ENCODE measurements around the gene EEF1A2. TPM values are rescaled to one million over a fixed set of nuclear protein-coding genes. Genes with fewer than 3 reads are reported as not detected.

EEF1A2 gene
- total and polyA plus RNA-seq, 2 of the 4 experiments (the other 2 are of a cell fraction), result 1.3 to 4.6 TPM

DNA sequence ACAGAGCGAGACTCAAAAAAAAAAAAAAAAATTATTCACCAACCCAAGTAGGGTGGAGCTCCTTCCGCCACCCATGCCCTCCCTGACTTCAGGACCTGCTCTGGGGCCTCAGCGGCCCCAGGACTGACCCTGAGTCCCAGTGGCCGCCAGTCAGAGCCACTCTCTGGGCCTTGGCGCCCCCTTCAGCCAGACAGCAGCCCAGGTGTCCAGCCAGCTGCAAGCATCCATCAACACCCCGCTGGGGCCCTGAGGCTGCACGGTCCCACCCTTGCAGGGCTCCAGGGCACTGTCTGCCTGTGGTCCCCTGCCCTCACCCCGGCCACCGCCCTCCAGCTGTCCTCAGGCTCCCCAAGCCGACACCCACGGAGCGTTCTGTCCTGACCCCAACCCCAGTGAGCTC is 15.0 kb downstream of the EEF1A2 start:
- Histone ChIP-seq H3K4me1 (ENCODE audit: control insufficient read depth, insufficient read depth, low read length) (no peaks in the 10 kb centered on the region), H2BK15ac (ENCODE audit: low read depth, low read length) (no peak overlapping the region), H4K20me1 (ENCODE audit: insufficient read depth, low read length) (no peaks in the 10 kb centered on the region; the same call in 1 of the 2 replicates), H3K9me1 (ENCODE audit: insufficient read depth, low read length) (no peaks in the 10 kb centered on the region), H3K14ac (replicated peaks; ENCODE audit: low read depth, low read length) (no peak overlapping the region), H3K4ac (ENCODE audit: low read depth, low read length) (no peak overlapping the region), H3K36me3 (ENCODE audit: control insufficient read depth, insufficient read depth, low read length) (no peaks in the 10 kb centered on the region), H2BK5ac (ENCODE audit: low read depth, low read length, poor library complexity, severe bottlenecking) (no peak overlapping the region), H3K56ac (ENCODE audit: extremely low read depth, insufficient read depth, low read length) (no peak overlapping the region), H4K8ac (ENCODE audit: low read depth in 2 of 2, low read length in 2 of 2) (no peak overlapping the region), H2AFZ (replicated peaks; ENCODE audit: low read length, poor library complexity) (no peak overlapping the region), H2BK20ac (ENCODE audit: low read depth, low read length) (no peak overlapping the region), H4K91ac (ENCODE audit: insufficient read depth, low read depth, low read length) (no peak overlapping the region), H3K27me3 (ENCODE audit: control insufficient read depth, insufficient read depth, low read length) (peaks cover 48% of the 10 kb centered on the region), H3K79me1 (ENCODE audit: low read depth in 1 of 2, low read length in 2 of 2) (no peaks in the 10 kb centered on the region), H3K4me2 (ENCODE audit: low read depth, low read length) (no peak overlapping the region), H3K9ac (ENCODE audit: low read depth, low read length) (no peak overlapping the region), H2AK5ac (ENCODE audit: low read depth, low read length) (no peak overlapping the region), H2BK120ac (ENCODE audit: low read depth, low read length) (no peak overlapping the region), H3K27ac (ENCODE audit: insufficient read depth, low read length) (no peak overlapping the region), H3K4me3 (ENCODE audit: insufficient read depth, low read depth, low read length) (no peak overlapping the region), H3K18ac (ENCODE audit: low read depth, low read length) (no peak overlapping the region), H2AK9ac (replicated peaks; ENCODE audit: low read depth, low read length, poor library complexity) (no peak overlapping the region), H4K5ac (ENCODE audit: low read depth, low read length) (no peak overlapping the region), H3K9me3 (ENCODE audit: control insufficient read depth, insufficient read depth, low read length) (no peaks in the 10 kb centered on the region), H3K23ac (ENCODE audit: low read depth, low read length) (no peak overlapping the region)
- DNase-seq (no peak), ATAC-seq (ENCODE audit: low read depth) (no peak)
- TF ChIP-seq NFE2L2 (IDR thresholded peaks at IDR 0.05; ENCODE audit: low read depth, low read length) (no peak), POLR2A (IDR thresholded peaks at IDR 0.05; ENCODE audit: low read depth, low read length) (no peak), RCOR1 (IDR thresholded peaks at IDR 0.05; ENCODE audit: insufficient replicate concordance, low read length) (no peak), MAFK (IDR thresholded peaks at IDR 0.05; ENCODE audit: low read depth, low read length) (no peak)
- TF ChIP-seq, protein P1, sequence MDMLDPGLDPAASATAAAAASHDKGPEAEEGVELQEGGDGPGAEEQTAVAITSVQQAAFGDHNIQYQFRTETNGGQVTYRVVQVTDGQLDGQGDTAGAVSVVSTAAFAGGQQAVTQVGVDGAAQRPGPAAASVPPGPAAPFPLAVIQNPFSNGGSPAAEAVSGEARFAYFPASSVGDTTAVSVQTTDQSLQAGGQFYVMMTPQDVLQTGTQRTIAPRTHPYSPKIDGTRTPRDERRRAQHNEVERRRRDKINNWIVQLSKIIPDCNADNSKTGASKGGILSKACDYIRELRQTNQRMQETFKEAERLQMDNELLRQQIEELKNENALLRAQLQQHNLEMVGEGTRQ (IDR thresholded peaks at IDR 0.05; ENCODE audit: low read depth, low read length), result no peak
- intact Hi-C loops (cut with micrococcal nuclease) (no loop called here), in situ Hi-C loops (cut with MboI; ENCODE audit: low sequenced_read_pairs) (no loop called here), dilution Hi-C loops (cut with HindIII; ENCODE audit: low sequenced_read_pairs, unreplicated experiment) (no loop called here)
- ChIA-PET CTCF (no interaction called here), POLR2A (ENCODE audit: unreplicated experiment) (no interaction called here)
- WGBS, 2 experiments (ENCODE audit: extremely low coverage in 2 of 2, insufficient read length in 1 of 2), result 50% methylated on average over 2 of the region's 12 CpGs; no CpG with 5 or more reads in 1 of the 2 experiments
- no TSS peak for BruUV-seq (replicated peaks)

All from IMR-90 (cell line).